Measurements from ENCODE around the gene CORO2A.

Gene CORO2A

DNA sequence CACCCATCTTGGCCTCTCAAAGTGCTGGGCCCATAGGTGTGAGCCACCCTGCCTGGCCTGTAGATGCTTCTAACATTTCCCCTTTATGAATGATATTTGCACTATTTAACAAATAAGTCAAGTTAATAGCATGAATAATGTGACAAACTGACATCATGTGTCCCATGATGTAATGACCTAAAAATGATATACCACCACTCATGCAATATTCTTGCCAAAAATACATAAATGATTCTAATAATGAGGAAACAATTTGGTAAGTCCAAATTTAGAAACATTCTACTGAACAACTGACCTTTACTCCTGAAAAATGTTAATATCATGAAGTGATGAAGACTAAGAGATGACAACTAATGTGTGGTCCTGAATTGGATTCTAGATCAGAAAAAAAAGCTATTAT is 39.9 kb downstream of the CORO2A start:
- H3F3A ChIP-seq (ENCODE audit: insufficient read depth, low read length): no peaks in the 10 kb centered on the region
- no peaks in the 10 kb centered on the region for H3K9me3 ChIP-seq (ENCODE audit: low read length)
- H4K20me1 ChIP-seq (ENCODE audit: insufficient read depth, low read length): no peaks in the 10 kb centered on the region
- no peak overlapping the region for H3K9ac ChIP-seq (ENCODE audit: low read length)
- no peaks in the 10 kb centered on the region for H3K79me2 ChIP-seq (ENCODE audit: insufficient read depth, low read length)
- H3K36me3 ChIP-seq (ENCODE audit: insufficient read depth, low read length): no peaks in the 10 kb centered on the region
- no peak overlapping the region for H3K27ac ChIP-seq (ENCODE audit: low read depth, low read length, poor library complexity, severe bottlenecking)
- no peaks in the 10 kb centered on the region for H3K27me3 ChIP-seq (ENCODE audit: insufficient read depth, low read length)
- no peak overlapping the region for H3K4me2 ChIP-seq (ENCODE audit: low read length)
- H3K4me3 ChIP-seq (ENCODE audit: low read depth, low read length, poor library complexity, severe bottlenecking): no peak overlapping the region
- H3K9me2 ChIP-seq (ENCODE audit: low read depth, low read length): no peaks in the 10 kb centered on the region
- H3K4me1 ChIP-seq (ENCODE audit: insufficient read depth, low read length, severe bottlenecking): no peaks in the 10 kb centered on the region
- H2AFZ ChIP-seq (ENCODE audit: low read length): no peak overlapping the region
- TF ChIP-seq, protein P1, sequence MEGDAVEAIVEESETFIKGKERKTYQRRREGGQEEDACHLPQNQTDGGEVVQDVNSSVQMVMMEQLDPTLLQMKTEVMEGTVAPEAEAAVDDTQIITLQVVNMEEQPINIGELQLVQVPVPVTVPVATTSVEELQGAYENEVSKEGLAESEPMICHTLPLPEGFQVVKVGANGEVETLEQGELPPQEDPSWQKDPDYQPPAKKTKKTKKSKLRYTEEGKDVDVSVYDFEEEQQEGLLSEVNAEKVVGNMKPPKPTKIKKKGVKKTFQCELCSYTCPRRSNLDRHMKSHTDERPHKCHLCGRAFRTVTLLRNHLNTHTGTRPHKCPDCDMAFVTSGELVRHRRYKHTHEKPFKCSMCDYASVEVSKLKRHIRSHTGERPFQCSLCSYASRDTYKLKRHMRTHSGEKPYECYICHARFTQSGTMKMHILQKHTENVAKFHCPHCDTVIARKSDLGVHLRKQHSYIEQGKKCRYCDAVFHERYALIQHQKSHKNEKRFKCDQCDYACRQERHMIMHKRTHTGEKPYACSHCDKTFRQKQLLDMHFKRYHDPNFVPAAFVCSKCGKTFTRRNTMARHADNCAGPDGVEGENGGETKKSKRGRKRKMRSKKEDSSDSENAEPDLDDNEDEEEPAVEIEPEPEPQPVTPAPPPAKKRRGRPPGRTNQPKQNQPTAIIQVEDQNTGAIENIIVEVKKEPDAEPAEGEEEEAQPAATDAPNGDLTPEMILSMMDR (IDR thresholded peaks at IDR 0.05; ENCODE audit: low read length): no peak
- no peak for TF ChIP-seq EZH2 (IDR thresholded peaks at IDR 0.05; ENCODE audit: borderline replicate concordance, low read length)

GRCh38 chr9:98150721-98151120 is 41.7 kb downstream of the CORO2A start:
- no peak overlapping the region for H2AFZ ChIP-seq (ENCODE audit: low read length)
- no peak overlapping the region for H3K4me3 ChIP-seq (ENCODE audit: low read depth, low read length, poor library complexity, severe bottlenecking)
- H3K27me3 ChIP-seq (ENCODE audit: insufficient read depth, low read length): no peaks in the 10 kb centered on the region
- H3F3A ChIP-seq (ENCODE audit: insufficient read depth, low read length): no peaks in the 10 kb centered on the region
- H3K27ac ChIP-seq (ENCODE audit: low read depth, low read length, poor library complexity, severe bottlenecking): no peak overlapping the region
- no peaks in the 10 kb centered on the region for H3K9me3 ChIP-seq (ENCODE audit: low read length)
- no peaks in the 10 kb centered on the region for H3K79me2 ChIP-seq (ENCODE audit: insufficient read depth, low read length)
- H3K36me3 ChIP-seq (ENCODE audit: insufficient read depth, low read length): no peaks in the 10 kb centered on the region
- TF ChIP-seq, protein P1 (IDR thresholded peaks at IDR 0.05; ENCODE audit: low read length): no peak
- TF ChIP-seq EZH2 (IDR thresholded peaks at IDR 0.05; ENCODE audit: borderline replicate concordance, low read length): no peak
- no peaks in the 10 kb centered on the region for H4K20me1 ChIP-seq (ENCODE audit: insufficient read depth, low read length)
- no peak overlapping the region for H3K9ac ChIP-seq (ENCODE audit: low read length)
- H3K4me1 ChIP-seq (ENCODE audit: insufficient read depth, low read length, severe bottlenecking): no peaks in the 10 kb centered on the region
- no peaks in the 10 kb centered on the region for H3K9me2 ChIP-seq (ENCODE audit: low read depth, low read length)
- H3K4me2 ChIP-seq (ENCODE audit: low read length): no peak overlapping the region

DNA sequence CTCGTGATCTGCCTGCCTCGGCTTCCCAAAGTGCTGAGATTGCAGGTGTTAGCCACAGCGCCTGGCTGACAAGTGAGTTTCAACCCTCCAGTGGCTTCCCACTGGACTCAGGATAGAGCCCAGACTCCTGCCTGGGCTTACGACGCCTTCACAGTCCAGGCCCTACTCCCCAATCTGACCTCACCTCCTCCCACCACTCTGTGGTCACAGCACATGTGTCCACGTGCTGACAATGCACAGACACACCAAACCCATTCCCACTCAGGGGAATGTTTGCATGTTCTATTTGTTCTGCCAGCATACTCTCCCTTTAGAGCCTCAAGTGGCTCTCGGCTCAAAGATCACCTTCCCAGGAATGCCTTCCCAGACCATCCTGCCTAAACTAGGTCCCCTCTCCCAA is 42.3 kb downstream of the CORO2A start:
- no peak overlapping the region for H3K27ac ChIP-seq (ENCODE audit: low read depth, low read length, poor library complexity, severe bottlenecking)
- H3K9ac ChIP-seq (ENCODE audit: low read length): no peak overlapping the region
- H3K4me2 ChIP-seq (ENCODE audit: low read length): no peak overlapping the region

More for the DNA sequence above, 42.3 kb downstream of the CORO2A start:
- Histone ChIP-seq H3F3A (ENCODE audit: insufficient read depth, low read length) (no peaks in the 10 kb centered on the region), H3K27me3 (ENCODE audit: insufficient read depth, low read length) (no peaks in the 10 kb centered on the region), H3K9me3 (ENCODE audit: low read length) (no peaks in the 10 kb centered on the region), H3K36me3 (ENCODE audit: insufficient read depth, low read length) (no peaks in the 10 kb centered on the region), H2AFZ (ENCODE audit: low read length) (no peak overlapping the region), H3K4me3 (ENCODE audit: low read depth, low read length, poor library complexity, severe bottlenecking) (no peak overlapping the region), H3K9me2 (ENCODE audit: low read depth, low read length) (no peaks in the 10 kb centered on the region), H4K20me1 (ENCODE audit: insufficient read depth, low read length) (no peaks in the 10 kb centered on the region), H3K4me1 (ENCODE audit: insufficient read depth, low read length, severe bottlenecking) (no peaks in the 10 kb centered on the region), H3K79me2 (ENCODE audit: insufficient read depth, low read length) (no peaks in the 10 kb centered on the region)
- TF ChIP-seq, protein P1 (IDR thresholded peaks at IDR 0.05; ENCODE audit: low read length): no peak
- TF ChIP-seq EZH2 (IDR thresholded peaks at IDR 0.05; ENCODE audit: borderline replicate concordance, low read length): no peak
